GM12878 (cell line): Measurements from ENCODE around the gene THRA. TPM values are rescaled to one million over a fixed set of nuclear protein-coding genes. Genes with fewer than 3 reads are reported as not detected.

ENCODE experiments used
- ATAC-seq: fragments of 200-7000 bp; cut with Tn5 transposase; 3 replicates; pipeline ENCODE4 v1.9.1; 2020; ENCODE audit warnings: mild to moderate bottlenecking, moderate library complexity
- BruUV-seq: library from RNA; stranded (reverse); fragments of 400-500 nt; replicated peaks from 2 replicates; lab custom pipeline; 2021; lab: Mats Ljungman, UMichigan
- CTCF ChIA-PET: fragments of 300-600 bp; sonication (Branson Sonifier 250); formaldehyde crosslinking; extraction: SDS; loops from one replicate; lab custom pipeline; 2021; ENCODE audit warnings: inconsistent platforms; lab: Yijun Ruan, JAX
- POLR2A ChIA-PET: fragments of 350-600 bp; formaldehyde crosslinking; extraction: SDS; loops from one replicate; lab custom pipeline; 2021; ENCODE audit warnings: inconsistent platforms; lab: Charles Lee
- RAD21 ChIA-PET: fragments of 300-600 bp; sonication (Branson Sonifier 250); formaldehyde crosslinking; loops from one replicate; lab custom pipeline; 2023; ENCODE audit warnings: antibody characterized with exemption; ENCODE audit not compliant: unreplicated experiment; lab: Charles Lee
- SMC1A ChIA-PET: fragments of 300-600 bp; sonication (Branson Sonifier 250); formaldehyde crosslinking; loops from one replicate; lab custom pipeline; 2023; ENCODE audit not compliant: unreplicated experiment, uncharacterized antibody; lab: Charles Lee
- DNase-seq: peaks from one replicate; pipeline ENCODE4 v3.0.0-alpha.2; 2011; ENCODE audit warnings: low read depth, low spot score
- FAIRE-seq: peaks from 3 replicates; lab custom pipeline; 2011; peaks lifted over from hg19 to GRCh38; lab: Jason Lieb, UNC
- H2AFZ ChIP-seq: 2 replicates; pipeline ENCODE4 v1.6.0; 2011; ENCODE audit warnings: low read depth, low read length, control low read depth; ENCODE audit not compliant: control insufficient read depth
- H3K27ac ChIP-seq: 2 replicates; pipeline ENCODE4 v1.5.1; 2011; ENCODE audit warnings: control low read depth; ENCODE audit not compliant: control insufficient read depth, insufficient read depth
- H3K27me3 ChIP-seq, 2 experiments: replicated peaks in 1 of 2; 2 replicates each; pipeline versions ENCODE4 v1.6.0 to v1.6.1; 2011; ENCODE audit warnings: low read length in 1 of 2; ENCODE audit not compliant: control insufficient read depth in 2 of 2, insufficient read depth in 2 of 2
- H3K36me3 ChIP-seq, 2 experiments: 2 replicates each; pipeline ENCODE4 v1.5.1; 2011; ENCODE audit warnings: low read length in 1 of 2; ENCODE audit not compliant: control insufficient read depth in 2 of 2, insufficient read depth in 2 of 2
- H3K4me1 ChIP-seq: 2 replicates; pipeline ENCODE4 v1.6.1; 2011; ENCODE audit warnings: mild to moderate bottlenecking, low read length, moderate library complexity, mixed read lengths; ENCODE audit not compliant: control insufficient read depth, insufficient read depth
- H3K4me2 ChIP-seq: 2 replicates; pipeline ENCODE4 v1.6.0; 2011; ENCODE audit warnings: control low read depth; ENCODE audit not compliant: control insufficient read depth, insufficient read depth
- H3K4me3 ChIP-seq: fragments of 200-600 bp; sonication (generic); 2 replicates; pipeline ENCODE4 v1.5.1; 2016
- H3K79me2 ChIP-seq: 2 replicates; pipeline ENCODE4 v1.6.0; 2011; ENCODE audit warnings: low read length; ENCODE audit not compliant: control insufficient read depth, insufficient read depth
- H3K9ac ChIP-seq: 2 replicates; pipeline ENCODE4 v1.8.0; 2011; ENCODE audit warnings: low read length, control low read depth, mixed read lengths; ENCODE audit not compliant: control insufficient read depth, insufficient read depth
- H3K9me3 ChIP-seq: replicated peaks from 3 replicates; pipeline ENCODE4 v1.5.1; 2011; ENCODE audit warnings: mild to moderate bottlenecking, low read length; ENCODE audit not compliant: control insufficient read depth, insufficient read depth
- H4K20me1 ChIP-seq: 2 replicates; pipeline ENCODE4 v1.6.0; 2011; ENCODE audit not compliant: control insufficient read depth, insufficient read depth
- ASH2L ChIP-seq: fragments of 300-600, 200-600 bp; sonication (generic); IDR thresholded peaks from 2 replicates; pipeline ENCODE4 v1.6.1; 2017; ENCODE audit warnings: low read depth, mild to moderate bottlenecking, borderline replicate concordance
- BHLHE40 ChIP-seq, 2 experiments: fragments of 450-650 bp in 1 of 2; IDR thresholded peaks; 2 replicates each; pipeline ENCODE4 v1.6.1; 2011 to 2017; ENCODE audit warnings: low read depth in 2 of 2, borderline replicate concordance in 1 of 2, improper control_type of control experiment in 1 of 2, low read length in 1 of 2, mild to moderate bottlenecking in 1 of 2
- CREM ChIP-seq: IDR thresholded peaks from 2 replicates; pipeline ENCODE4 v1.6.1; 2014; ENCODE audit warnings: antibody characterized with exemption, low read depth
- IKZF1 ChIP-seq: fragments of 450-650 bp; conservative IDR thresholded peaks from 2 replicates; pipeline ENCODE4 v1.6.1; 2017; ENCODE audit warnings: antibody characterized with exemption, mild to moderate bottlenecking
- KDM1A ChIP-seq: fragments of 200-600 bp; sonication (generic); IDR thresholded peaks from 2 replicates; pipeline ENCODE4 v1.6.1; 2016; ENCODE audit warnings: borderline replicate concordance
- RAD51 ChIP-seq: fragments of 450-650 bp; IDR thresholded peaks from 2 replicates; pipeline ENCODE4 v1.6.1; 2016; ENCODE audit warnings: moderate library complexity, mild to moderate bottlenecking, inconsistent platforms
- ZBTB33 ChIP-seq: fragments of 450-650 bp; IDR thresholded peaks from 2 replicates; pipeline ENCODE4 v1.6.1; 2017; ENCODE audit warnings: mild to moderate bottlenecking
- ZNF592 ChIP-seq: fragments of 450-650 bp; IDR thresholded peaks from 2 replicates; pipeline ENCODE4 v1.6.1; 2017; ENCODE audit warnings: mild to moderate bottlenecking, moderate library complexity
- WGBS: methylation state at CpG from one replicate; pipeline ENCODE4 v1.1.6; 2016; ENCODE audit warnings: low lambda C conversion rate; ENCODE audit not compliant: insufficient replicate concordance, insufficient coverage; ENCODE audit errors: missing lambda C conversion rate; 5-methylcytosine and 5-hydroxymethylcytosine counted together
- in situ Hi-C: fragments of 300-500 bp; cut with MboI; formaldehyde crosslinking; loops from 9 replicates; pipeline ENCODE4 v1.14.3; 2018; ENCODE audit warnings: mixed read lengths
- intact Hi-C: fragments of 100-400 bp; cut with micrococcal nuclease; formaldehyde crosslinking; loops from one replicate; pipeline ENCODE4 v1.14.2; 2022; ENCODE audit not compliant: unreplicated experiment
- polyA plus RNA-seq, 11 experiments: library from polyadenylated mRNA; depleted of rRNA in 4 of 11; unstranded in 6 of 11; stranded (reverse) in 5 of 11; fragments of >200 nt; fragmentation: Nextera tagmentation in 4 of 11; fragmentation: Illumina TruSeq in 1 of 11; extraction: Ambion mirVana in 4 of 11; extraction: Trizol in 1 of 11; gene quantifications; 1 replicate in 1 of 11; 2 replicates in 10 of 11; pipeline versions ENCODE4 v1.2.1 to v1.2.3, GENCODE V29; 2011 to 2016; ENCODE audit warnings: inconsistent platforms in 2 of 11, missing spikeins in 2 of 11, low read depth in 1 of 11
- total RNA-seq, 4 experiments: library from RNA; depleted of rRNA in 3 of 4; stranded (reverse); fragments of >200 nt in 3 of 4; fragmentation: Illumina TruSeq in 1 of 4; extraction: Trizol in 1 of 4; gene quantifications; 2 replicates each; pipeline versions ENCODE4 v1.2.1 to v1.2.3, GENCODE V29; 2013 to 2021
- TF ChIP-seq, protein P1 (sequence below): IDR thresholded peaks from 2 replicates; pipeline ENCODE4 v1.6.1; 2011; ENCODE audit warnings: borderline replicate concordance, low read depth, mild to moderate bottlenecking, moderate library complexity, mixed read lengths, low read length; ENCODE audit not compliant: insufficient read depth; ENCODE audit errors: extremely low read length
- TF ChIP-seq, protein P2 (sequence below): IDR thresholded peaks from 2 replicates; pipeline ENCODE4 v1.6.1; 2011; ENCODE audit warnings: low read depth, low read length, improper control_type of control experiment, borderline replicate concordance

THRA gene
- total and polyA plus RNA-seq, 10 of the 15 experiments (the other 5 are each of a cell fraction or from before 2014, with no cell fraction given), result 0.03 to 2.0 (median 0.64) TPM

DNA sequence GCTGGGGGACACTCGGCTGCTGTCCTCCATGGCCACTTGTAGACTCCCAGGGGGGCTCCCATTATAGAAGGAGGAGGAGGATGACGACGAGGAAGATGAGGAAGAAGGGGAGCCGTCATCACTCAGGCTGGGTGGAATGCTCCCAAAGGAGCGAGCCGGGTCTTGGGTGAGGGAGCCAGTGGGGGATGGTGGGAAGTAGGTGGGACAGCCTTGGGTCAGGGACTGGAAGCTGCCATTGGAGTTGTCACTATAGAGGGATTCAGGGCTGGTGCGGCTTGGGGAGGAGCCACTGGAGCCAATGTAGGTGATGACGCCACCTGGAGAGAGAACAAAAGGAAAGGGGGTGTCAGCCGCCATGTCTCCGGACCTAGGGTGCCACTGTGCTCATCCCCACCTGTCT lies 34.3 kb downstream of the THRA start (continued):
- TF ChIP-seq ZBTB33, result no peak
- TF ChIP-seq ASH2L, result no peak

- Histone ChIP-seq H4K20me1 (no peaks in the 10 kb centered on the region), H3K9me3 (no peaks in the 10 kb centered on the region), H3K9ac (peak overlapping the region; percentile 50), H3K27me3 (no peaks in the 10 kb centered on the region), H3K4me2 (peak overlapping the region; percentile 90), H2AFZ (peak overlapping the region; percentile 75), H3K4me1 (peaks cover 56% of the 10 kb centered on the region), H3K4me3 (peak overlapping the region; percentile 49; the same call in 1 of the 2 replicates), H3K27ac (peak overlapping the region; percentile 88), H3K79me2 (peaks cover 11% of the 10 kb centered on the region), H3K36me3 (peaks cover 0 to 5% of the 10 kb centered on the region in 2 experiments; a peak in 3 of 4 replicates)
- in situ Hi-C loops (no loop called here), intact Hi-C loops (no loop called here)
- ATAC-seq (no peak), FAIRE-seq (no peak), DNase-seq (no peak)
- SMC1A ChIA-PET, result interaction anchor here (0.7 to 10.4 kb wide), 9 partner anchors 9 to 193 kb away, joined by 3 to 132 read pairs (median 4); partner anchors contain the start of genes MED24 and THRA
- WGBS, result 39% methylated on average over 9 of the region's 9 CpGs
- POLR2A ChIA-PET, result interaction anchor here (0.6 to 3.8 kb wide), 10 partner anchors 8 to 68 kb away, joined by 3 to 50 read pairs (median 4); partner anchors contain the start of gene CASC3
- BruUV-seq, result TSS peak; percentile 45
- CTCF ChIA-PET, result interaction anchor here (0.6 to 10.6 kb wide), 10 partner anchors 12 to 219 kb away, joined by 3 to 176 read pairs (median 6); partner anchors contain the start of genes CSF3 and MED24
- RAD21 ChIA-PET, result interaction anchor here (0.8 to 7.7 kb wide), 15 partner anchors 9 to 419 kb away, joined by 3 to 155 read pairs (median 4); no protein-coding TSS in a partner anchor
- TF ChIP-seq CREM, result no peak
- TF ChIP-seq ZNF592, result peak; percentile 85; the same call in 1 of the 2 replicates
- TF ChIP-seq, protein P1, sequence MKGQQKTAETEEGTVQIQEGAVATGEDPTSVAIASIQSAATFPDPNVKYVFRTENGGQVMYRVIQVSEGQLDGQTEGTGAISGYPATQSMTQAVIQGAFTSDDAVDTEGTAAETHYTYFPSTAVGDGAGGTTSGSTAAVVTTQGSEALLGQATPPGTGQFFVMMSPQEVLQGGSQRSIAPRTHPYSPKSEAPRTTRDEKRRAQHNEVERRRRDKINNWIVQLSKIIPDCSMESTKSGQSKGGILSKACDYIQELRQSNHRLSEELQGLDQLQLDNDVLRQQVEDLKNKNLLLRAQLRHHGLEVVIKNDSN, result peak; percentile 19
- no peak for TF ChIP-seq IKZF1
- TF ChIP-seq, protein P2, sequence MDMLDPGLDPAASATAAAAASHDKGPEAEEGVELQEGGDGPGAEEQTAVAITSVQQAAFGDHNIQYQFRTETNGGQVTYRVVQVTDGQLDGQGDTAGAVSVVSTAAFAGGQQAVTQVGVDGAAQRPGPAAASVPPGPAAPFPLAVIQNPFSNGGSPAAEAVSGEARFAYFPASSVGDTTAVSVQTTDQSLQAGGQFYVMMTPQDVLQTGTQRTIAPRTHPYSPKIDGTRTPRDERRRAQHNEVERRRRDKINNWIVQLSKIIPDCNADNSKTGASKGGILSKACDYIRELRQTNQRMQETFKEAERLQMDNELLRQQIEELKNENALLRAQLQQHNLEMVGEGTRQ, result peak; percentile 6; the same call in 1 of the 2 replicates
- TF ChIP-seq BHLHE40 (IDR thresholded peaks at IDR 0.05; ENCODE audit: borderline replicate concordance in 1 of 2, low read depth in 2 of 2, low read length in 1 of 2), result peak; percentile 8 to 52; a peak in 1 of 4 replicates
- TF ChIP-seq KDM1A, result no peak
- peak; percentile 68 for TF ChIP-seq RAD51
Measured at GRCh38 chr17:40097931-40098845, 35.4 kb downstream of the THRA start.
